NT2/D1 (cell line): ENCODE data around the gene TBC1D3K.

Experiments used
- YY1 ChIP-seq: IDR thresholded peaks from 2 replicates; pipeline ENCODE4 v1.6.1; 2011; ENCODE audit not compliant: insufficient read length, insufficient read depth
- ZNF274 ChIP-seq: IDR thresholded peaks from 2 replicates; pipeline ENCODE4 v1.6.1; 2011; ENCODE audit warnings: mild to moderate bottlenecking, low read depth, low read length

GRCh38 chr17:37885136-37885535 is 39.1 kb upstream of the TBC1D3K start:
- TF ChIP-seq ZNF274 = no peak
- TF ChIP-seq YY1 = no peak
